Stomach (tissue), 4 donors: Measurements from ENCODE around the gene MYO9B.

Experiments
- CTCF ChIP-seq, 7 experiments: fragments of 450-650 bp in 4 of 7; fragments of 200-600 bp in 3 of 7; sonication (generic) in 3 of 7; IDR thresholded peaks; one replicate each; pipeline ENCODE4 v1.5.1; 2016 to 2019; ENCODE audit warnings: antibody characterized with exemption in 7 of 7, control low read depth in 2 of 7, mild to moderate bottlenecking in 1 of 7
- EP300 ChIP-seq: sonication (generic); formaldehyde crosslinking; IDR thresholded peaks from one replicate; pipeline ENCODE4 v1.6.1; 2017; ENCODE audit warnings: antibody characterized with exemption
- POLR2A ChIP-seq, 4 donors: fragments of 450-650 bp; IDR thresholded peaks; one replicate each; pipeline ENCODE4 v1.6.1; 2016; ENCODE audit warnings: antibody characterized with exemption in 4 of 4, control low read depth in 2 of 4, mild to moderate bottlenecking in 1 of 4, moderate library complexity in 1 of 4

- TF ChIP-seq CTCF (IDR thresholded peaks at IDR 0.05) (no peak), POLR2A (IDR thresholded peaks at IDR 0.05) (no peak), EP300 (no peak)
These were observed 990 bp downstream of the MYO9B start for GRCh38 chr19:17076543-17076991.
